Stimulated activated CD8-positive, alpha-beta memory T cell treated with anti-CD3 and anti-CD28 coated beads, Interleukin-4, amount 100 ng/mL, for 24 hours (primary cell): ENCODE measurements around the gene P3R3URF.

Source experiments
- DNase-seq: peaks from one replicate; pipeline ENCODE4 v3.0.0-alpha.2; 2020; ENCODE audit warnings: low read depth

The P3R3URF gene

GRCh38 chr1:46132529-46133180, 43.6 kb downstream of the P3R3URF start, which contains the start of gene PIK3R3:
PIK3R3 (minus strand) TSS chr1:46132629; CDS start chr1:46131952, 677 bp downstream.
- DNase-seq, result peak; percentile 85

DNA sequence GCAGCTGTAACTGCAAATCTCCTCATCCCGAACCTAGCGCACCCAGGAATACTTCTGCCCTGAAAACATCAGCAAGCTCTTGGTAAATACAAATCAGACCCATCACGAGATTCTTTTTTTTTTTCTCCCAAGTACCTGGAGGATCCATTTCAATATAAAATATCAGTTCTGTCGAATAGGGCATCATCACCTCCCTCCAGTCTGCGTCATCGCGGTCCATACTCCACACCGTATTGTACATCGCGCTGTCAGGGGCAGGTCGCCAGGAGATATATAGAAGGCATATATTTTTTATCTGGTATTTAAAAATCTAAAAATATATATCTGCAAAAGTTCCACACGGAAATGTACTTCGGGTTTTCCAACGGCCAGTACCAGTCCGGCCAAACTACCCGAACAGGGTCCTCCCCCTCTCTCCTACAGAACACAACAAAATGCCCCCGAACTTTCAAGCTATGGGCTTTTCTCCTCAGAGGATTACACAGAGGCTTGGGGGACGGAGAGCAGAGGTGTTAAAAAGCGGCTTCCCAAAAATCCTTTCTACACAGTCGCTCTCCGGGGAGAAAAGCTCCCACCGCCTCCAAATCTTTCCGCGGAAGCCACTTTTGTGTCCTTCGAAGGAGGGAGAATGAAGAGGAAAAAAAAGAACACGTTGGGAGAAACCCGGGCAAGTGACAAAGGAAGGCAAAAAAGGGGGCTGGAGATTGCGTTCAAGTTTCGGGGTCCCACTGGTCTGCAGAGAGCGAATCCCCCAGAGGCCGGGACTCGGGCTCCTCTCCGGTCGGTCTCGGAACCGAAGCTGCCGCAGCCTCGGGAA, 44.4 kb downstream of the P3R3URF start:
- DNase-seq, result no peak

DNA sequence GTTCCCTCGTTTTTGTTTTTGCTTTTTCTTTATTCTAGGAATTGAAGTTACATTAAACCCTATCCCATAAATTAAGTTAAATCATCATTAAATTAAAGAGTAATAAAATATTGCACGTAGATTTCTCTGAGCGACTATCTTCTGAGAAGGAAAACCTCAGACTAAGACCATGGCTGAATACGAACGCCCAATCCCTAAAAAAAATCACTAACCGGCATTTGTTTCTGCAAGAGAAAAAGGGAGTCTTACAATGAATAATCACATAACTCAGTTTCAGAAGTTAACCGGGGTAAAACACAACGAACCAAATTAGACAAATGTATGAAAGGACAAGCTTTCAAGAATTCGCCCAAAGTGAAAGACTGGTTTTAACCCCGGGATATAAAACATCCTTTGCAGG, 45.2 kb downstream of the P3R3URF start:
- DNase-seq, result no peak

DNA sequence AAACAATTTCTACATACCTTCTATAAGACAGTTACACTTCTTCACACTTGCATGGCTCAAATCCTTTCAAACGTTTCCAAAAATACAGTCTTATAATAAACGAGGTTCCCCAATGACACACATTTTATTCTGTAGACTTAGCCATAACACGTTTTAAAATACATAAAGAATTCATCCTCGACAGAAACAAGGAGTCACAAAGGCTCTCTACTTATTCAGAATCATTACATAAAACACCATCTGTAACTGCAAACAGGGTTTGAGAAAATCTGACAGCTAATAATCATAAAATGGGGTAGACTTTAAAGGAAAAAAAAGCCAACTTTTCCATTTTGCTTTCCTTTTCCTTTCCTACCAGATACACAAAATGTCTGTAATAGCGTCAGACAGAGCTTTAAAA, 45.7 kb downstream of the P3R3URF start:
- no peak for DNase-seq

- no peak for DNase-seq
Measured at GRCh38 chr1:46130121-46130520, 46.2 kb downstream of the P3R3URF start.

DNA sequence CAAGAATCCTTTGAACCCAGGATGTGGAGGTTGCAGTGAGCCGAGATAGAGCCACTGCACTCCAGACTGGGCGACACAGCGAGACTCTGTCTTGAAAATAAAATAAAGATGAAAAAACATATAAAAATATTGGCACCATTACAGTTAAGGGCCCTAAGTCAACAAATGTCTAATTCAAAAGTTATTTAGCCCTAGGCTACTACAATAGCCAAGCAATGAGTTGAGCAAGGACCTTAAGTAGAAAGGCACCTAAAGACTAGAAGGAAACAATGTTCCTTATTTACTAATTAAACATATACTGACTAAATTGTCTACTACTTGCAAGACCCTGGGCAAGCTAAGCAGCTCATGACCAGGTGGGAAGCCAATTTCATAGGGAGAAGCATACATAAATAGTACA, 47.9 kb downstream of the P3R3URF start:
- no peak for DNase-seq
